ENCODE data around the gene STK32B.

The STK32B gene

GRCh38 chr4:5460106-5460801 lies 409.0 kb downstream of the STK32B start:
- TF ChIP-seq CTCF (IDR thresholded peaks at IDR 0.05): peak; percentile 58
- peak; percentile 44 for DNase-seq
- H3K4me3 Mint-ChIP-seq: no peak overlapping the region

GRCh38 chr4:5461477-5461876 lies 410.2 kb downstream of the STK32B start:
- Mint-ChIP-seq H3K27me3 (ENCODE audit: low read depth, poor library complexity) (peaks cover 7% of the 10 kb centered on the region), H3K9me3 (no peaks in the 10 kb centered on the region), H3K27ac (no peak overlapping the region), H3K4me3 (no peak overlapping the region), H3K36me3 (ENCODE audit: low read depth) (no peaks in the 10 kb centered on the region), H3K4me1 (no peaks in the 10 kb centered on the region)
- no peak for DNase-seq
- no peak for TF ChIP-seq CTCF (IDR thresholded peaks at IDR 0.05)

More at GRCh38 chr4:5460106-5460801, 409.0 kb downstream of the STK32B start:
- H3K36me3 Mint-ChIP-seq (ENCODE audit: low read depth): no peaks in the 10 kb centered on the region
- H3K4me1 Mint-ChIP-seq: no peaks in the 10 kb centered on the region
- peaks cover 4% of the 10 kb centered on the region for H3K27me3 Mint-ChIP-seq (ENCODE audit: low read depth, poor library complexity)
- no peaks in the 10 kb centered on the region for H3K9me3 Mint-ChIP-seq
- H3K27ac Mint-ChIP-seq: no peak overlapping the region

- peaks cover 5% of the 10 kb centered on the region for H3K27me3 Mint-ChIP-seq (ENCODE audit: low read depth, poor library complexity)
- H3K4me3 Mint-ChIP-seq: no peak overlapping the region
- DNase-seq: no peak
- no peaks in the 10 kb centered on the region for H3K36me3 Mint-ChIP-seq (ENCODE audit: low read depth)
- no peak overlapping the region for H3K27ac Mint-ChIP-seq
- no peaks in the 10 kb centered on the region for H3K4me1 Mint-ChIP-seq
- TF ChIP-seq CTCF (IDR thresholded peaks at IDR 0.05): no peak
- no peaks in the 10 kb centered on the region for H3K9me3 Mint-ChIP-seq
Measured at GRCh38 chr4:5462254-5462835, 411.1 kb downstream of the STK32B start.

- H3K27ac Mint-ChIP-seq: no peak overlapping the region
- DNase-seq: no peak
- H3K4me3 Mint-ChIP-seq: no peak overlapping the region
- no peaks in the 10 kb centered on the region for H3K9me3 Mint-ChIP-seq
- peaks cover 5% of the 10 kb centered on the region for H3K27me3 Mint-ChIP-seq (ENCODE audit: low read depth, poor library complexity)
- H3K4me1 Mint-ChIP-seq: no peaks in the 10 kb centered on the region
- TF ChIP-seq CTCF (IDR thresholded peaks at IDR 0.05): no peak
- no peaks in the 10 kb centered on the region for H3K36me3 Mint-ChIP-seq (ENCODE audit: low read depth)
Measured at GRCh38 chr4:5462896-5463295, 411.6 kb downstream of the STK32B start.

GRCh38 chr4:5463361-5463760 lies 412.1 kb downstream of the STK32B start:
- Mint-ChIP-seq H3K36me3 (ENCODE audit: low read depth) (no peaks in the 10 kb centered on the region), H3K27ac (no peak overlapping the region), H3K4me1 (no peaks in the 10 kb centered on the region), H3K27me3 (ENCODE audit: low read depth, poor library complexity) (peaks cover 7% of the 10 kb centered on the region), H3K9me3 (no peaks in the 10 kb centered on the region), H3K4me3 (no peak overlapping the region)
- no peak for DNase-seq
- TF ChIP-seq CTCF (IDR thresholded peaks at IDR 0.05): no peak

Data from nephron progenitor cell (in vitro differentiated cells).